ENCODE data around the gene TLN1.

DNA sequence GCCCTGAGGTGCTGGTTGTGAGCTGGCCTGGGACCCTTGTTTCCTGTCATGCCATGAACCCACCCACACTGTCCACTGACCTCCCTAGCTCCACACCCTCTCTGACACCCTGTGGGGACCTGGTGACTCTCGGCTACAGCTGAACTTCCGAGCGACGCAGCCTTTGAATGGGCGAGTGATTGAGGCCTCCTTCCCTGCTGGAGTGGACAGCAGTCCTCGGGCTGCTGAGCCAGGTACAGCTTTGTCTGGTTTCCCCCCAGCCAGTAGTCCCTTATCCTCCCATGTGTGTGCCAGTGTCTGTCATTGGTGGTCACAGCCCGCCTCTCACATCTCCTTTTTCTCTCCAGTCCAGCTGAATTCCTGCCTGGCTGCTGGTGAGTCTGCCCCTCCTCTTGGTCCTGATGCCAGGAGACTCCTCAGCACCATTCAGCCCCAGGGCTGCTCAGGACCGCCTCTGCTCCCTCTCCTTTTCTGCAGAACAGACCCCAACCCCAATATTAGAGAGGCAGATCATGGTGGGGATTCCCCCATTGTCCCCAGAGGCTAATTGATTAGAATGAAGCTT, 52.1 kb downstream of the TLN1 start:
- TF ChIP-seq POLR2A (IDR thresholded peaks at IDR 0.05; ENCODE audit: low read depth) (no peak), POLR2AphosphoS5 (IDR thresholded peaks at IDR 0.05) (no peak), EP300 (IDR thresholded peaks at IDR 0.05) (no peak)
- TF ChIP-seq, protein P1, sequence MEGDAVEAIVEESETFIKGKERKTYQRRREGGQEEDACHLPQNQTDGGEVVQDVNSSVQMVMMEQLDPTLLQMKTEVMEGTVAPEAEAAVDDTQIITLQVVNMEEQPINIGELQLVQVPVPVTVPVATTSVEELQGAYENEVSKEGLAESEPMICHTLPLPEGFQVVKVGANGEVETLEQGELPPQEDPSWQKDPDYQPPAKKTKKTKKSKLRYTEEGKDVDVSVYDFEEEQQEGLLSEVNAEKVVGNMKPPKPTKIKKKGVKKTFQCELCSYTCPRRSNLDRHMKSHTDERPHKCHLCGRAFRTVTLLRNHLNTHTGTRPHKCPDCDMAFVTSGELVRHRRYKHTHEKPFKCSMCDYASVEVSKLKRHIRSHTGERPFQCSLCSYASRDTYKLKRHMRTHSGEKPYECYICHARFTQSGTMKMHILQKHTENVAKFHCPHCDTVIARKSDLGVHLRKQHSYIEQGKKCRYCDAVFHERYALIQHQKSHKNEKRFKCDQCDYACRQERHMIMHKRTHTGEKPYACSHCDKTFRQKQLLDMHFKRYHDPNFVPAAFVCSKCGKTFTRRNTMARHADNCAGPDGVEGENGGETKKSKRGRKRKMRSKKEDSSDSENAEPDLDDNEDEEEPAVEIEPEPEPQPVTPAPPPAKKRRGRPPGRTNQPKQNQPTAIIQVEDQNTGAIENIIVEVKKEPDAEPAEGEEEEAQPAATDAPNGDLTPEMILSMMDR (IDR thresholded peaks at IDR 0.05): no peak

All from esophagus muscularis mucosa (tissue), 4 donors.